Pancreas (tissue), 10 donors: ENCODE data around the gene ARHGEF40. TPM values are rescaled to one million over a fixed set of nuclear protein-coding genes. Genes with fewer than 3 reads are reported as not detected.

Experiments
- ATAC-seq, 4 donors: fragments of 200-7000 bp; cut with Tn5 transposase; one replicate each; pipeline versions ENCODE4 v1.8.0 to v1.9.1; 2020; ENCODE audit warnings: mild to moderate bottlenecking in 4 of 4, moderate library complexity in 4 of 4
- DNase-seq, 6 donors: peaks; one replicate each; pipeline ENCODE4 v3.0.0-alpha.2; 2020
- FAIRE-seq: peaks from 2 replicates; lab custom pipeline; 2012; peaks lifted over from hg19 to GRCh38; lab: Jason Lieb, UNC
- H3K27ac ChIP-seq, 4 donors: fragments of 200-600 bp; sonication (generic); 1 replicate in 3 of 4; 2 replicates in 1 of 4; pipeline versions ENCODE4 v1.5.0 to v1.8.0; 2020
- H3K27me3 ChIP-seq, 4 donors: fragments of 200-600 bp; one replicate each; pipeline ENCODE4 v1.8.0; 2021
- H3K36me3 ChIP-seq, 3 donors: fragments of 200-600 bp; sonication (generic) in 1 of 3; one replicate each; pipeline versions ENCODE4 v1.5.0 to v1.8.0; 2020 to 2021
- H3K4me1 ChIP-seq, 3 donors: fragments of 200-600 bp; one replicate each; pipeline ENCODE4 v1.8.0; 2021
- H3K4me3 ChIP-seq, 4 donors: fragments of 200-600 bp; sonication (generic) in 2 of 4; one replicate each; pipeline versions ENCODE4 v1.5.0 to v1.8.0; 2020 to 2021
- H3K9me3 ChIP-seq, 4 donors: fragments of 200-600 bp; one replicate each; pipeline ENCODE4 v1.8.0; 2021
- CTCF ChIP-seq, 4 donors: fragments of 200-600 bp; sonication (generic) in 3 of 4; IDR thresholded peaks; one replicate each; pipeline versions ENCODE4 v1.5.0 to v1.8.0; 2021; ENCODE audit warnings: antibody characterized with exemption in 4 of 4
- WGBS, 2 donors: extraction: QIAGEN DNeasy Blood & Tissue Kit; methylation state at CpG; one replicate each; pipeline ENCODE4 v1.1.7; 2013; 5-methylcytosine and 5-hydroxymethylcytosine counted together
- intact Hi-C, 3 donors: fragments of 100-400 bp; cut with DNase I; formaldehyde crosslinking; loops; one replicate each; pipeline versions ENCODE4 v1.11.1 to v1.14.2; 2022
- polyA plus RNA-seq, 2 donors: library from polyadenylated mRNA; stranded (reverse); fragments of 200-250 nt; gene quantifications; one replicate each; pipeline ENCODE4 v1.2.3, GENCODE V29; 2013
- total RNA-seq, 6 donors: library from RNA; stranded (reverse); fragmentation: NEBNext Ultra II Directional in 4 of 6; extraction: Animal tissue kit (Norgen Biotek cat#: 25700) in 4 of 6; gene quantifications; one replicate each; pipeline versions ENCODE4 v1.2.1 to v1.2.4, GENCODE V29; 2021 to 2023
- donor health status: healthy with polysubstance abuse.
- donor health status: DM: no; HTN: no; CAD: no; lungs with moderate emphysema.
- donor health status: DM: no; HTN: no; CAD: no.
- donor health status: control.
- donor health status: control.
- donor health status: Bipolar disorder and iron deficiency.
- donor health status: DM: yes; HTN: yes; CAD: no.
- donor health status: DM: no; HTN: no; CAD: no.
- donor health status: DM: no; HTN: no; CAD: no.
- donor health status: DM: yes; HTN: yes; CAD: no.

The ARHGEF40 gene
- total and polyA plus RNA-seq, 8 donors: 24.5 to 77.0 (median 43.8) TPM

- no peak for FAIRE-seq
- DNase-seq: no peak
- Histone ChIP-seq H3K9me3 (no peaks in the 10 kb centered on the region), H3K4me3 (no peak overlapping the region), H3K4me1 (peaks cover 0 to 3% (median 0%) of the 10 kb centered on the region in 3 donors), H3K27me3 (no peaks in the 10 kb centered on the region), H3K36me3 (peaks cover 0 to 43% (median 0%) of the 10 kb centered on the region in 3 donors), H3K27ac (no peak overlapping the region)
- no peak for ATAC-seq
- TF ChIP-seq CTCF (IDR thresholded peaks at IDR 0.05): no peak
- WGBS, 2 donors: 56 to 60% methylated on average over 1 of the region's 1 CpG
- intact Hi-C loops: no loop called here
Observed at GRCh38 chr14:21089271-21089670, 19.2 kb downstream of the ARHGEF40 start.

GRCh38 chr14:21089877-21090193 is 19.7 kb downstream of the ARHGEF40 start:
- no peak overlapping the region for H3K4me3 ChIP-seq
- no peak for TF ChIP-seq CTCF (IDR thresholded peaks at IDR 0.05)
- intact Hi-C loops: loop anchor here in 2 of 3 donors (5.0 kb wide), 2 partner anchors 68 to 73 kb away; no protein-coding TSS in a partner anchor
- FAIRE-seq: no peak
- no peak for ATAC-seq
- 81 to 87% methylated on average over 5 of the region's 5 CpGs for WGBS, 2 donors
- H3K27ac ChIP-seq: no peak overlapping the region
- H3K4me1 ChIP-seq: peaks cover 0 to 3% (median 0%) of the 10 kb centered on the region in 3 donors
- H3K36me3 ChIP-seq: peaks cover 0 to 40% (median 0%) of the 10 kb centered on the region in 3 donors
- H3K9me3 ChIP-seq: no peaks in the 10 kb centered on the region
- DNase-seq: no peak
- H3K27me3 ChIP-seq: no peaks in the 10 kb centered on the region

GRCh38 chr14:21090194-21090939 is 20.3 kb downstream of the ARHGEF40 start:
- peak in 2 of 6 donors; percentile 46 to 82 for DNase-seq
- 91 to 92% methylated on average over 45 of the region's 45 CpGs for WGBS, 2 donors
- ATAC-seq: peak in 1 of 4 donors; percentile 9
- Histone ChIP-seq H3K27ac (no peak overlapping the region), H3K36me3 (peaks cover 0 to 35% (median 0%) of the 10 kb centered on the region in 3 donors), H3K27me3 (no peaks in the 10 kb centered on the region), H3K9me3 (no peaks in the 10 kb centered on the region), H3K4me1 (peaks cover 0 to 3% (median 0%) of the 10 kb centered on the region in 3 donors), H3K4me3 (no peak overlapping the region)
- peak in 2 of 4 donors; percentile 13 to 29 for TF ChIP-seq CTCF (IDR thresholded peaks at IDR 0.05)
- no peak for FAIRE-seq
- intact Hi-C loops: loop anchor here in 2 of 3 donors (5.0 kb wide), 2 partner anchors 68 to 73 kb away; no protein-coding TSS in a partner anchor

GRCh38 chr14:21090940-21091663 is 21.0 kb downstream of the ARHGEF40 start:
- H3K27ac ChIP-seq: no peak overlapping the region
- intact Hi-C loops: loop anchor here in 2 of 3 donors (5.0 kb wide), 2 partner anchors 69 to 74 kb away; no protein-coding TSS in a partner anchor
- H3K4me3 ChIP-seq: no peak overlapping the region
- peaks cover 0 to 3% (median 0%) of the 10 kb centered on the region in 3 donors for H3K4me1 ChIP-seq
- H3K9me3 ChIP-seq: no peaks in the 10 kb centered on the region
- ATAC-seq: no peak
- WGBS, 2 donors: 91 to 93% methylated on average over 45 of the region's 45 CpGs
- no peaks in the 10 kb centered on the region for H3K27me3 ChIP-seq
- peaks cover 0 to 27% (median 0%) of the 10 kb centered on the region in 3 donors for H3K36me3 ChIP-seq
- TF ChIP-seq CTCF (IDR thresholded peaks at IDR 0.05): no peak
- FAIRE-seq: no peak
- DNase-seq: peak in 1 of 6 donors; percentile 54
